GM13976 (cell line): ENCODE data around the gene FYN.

Source experiments
- DNase-seq: peaks from one replicate; pipeline ENCODE4 v3.0.0; 2012; ENCODE audit warnings: low spot score
- in situ Hi-C: fragments of 300-500 bp; cut with MboI; formaldehyde crosslinking; loops from one replicate; pipeline ENCODE4 v1.12.0; 2022; ENCODE audit warnings: low sequenced_read_pairs, mixed read lengths, inconsistent platforms; ENCODE audit not compliant: unreplicated experiment
- TF ChIP-seq, protein P1 (sequence below): IDR thresholded peaks from 2 replicates; pipeline ENCODE4 v1.5.1; 2012; ENCODE audit warnings: borderline replicate concordance, mild to moderate bottlenecking; ENCODE audit not compliant: insufficient read depth; ENCODE audit errors: extremely low read depth, missing control alignments, control extremely low read depth

The FYN gene

GRCh38 chr6:111780393-111780792, 92.9 kb downstream of the FYN start:
- TF ChIP-seq, protein P1, sequence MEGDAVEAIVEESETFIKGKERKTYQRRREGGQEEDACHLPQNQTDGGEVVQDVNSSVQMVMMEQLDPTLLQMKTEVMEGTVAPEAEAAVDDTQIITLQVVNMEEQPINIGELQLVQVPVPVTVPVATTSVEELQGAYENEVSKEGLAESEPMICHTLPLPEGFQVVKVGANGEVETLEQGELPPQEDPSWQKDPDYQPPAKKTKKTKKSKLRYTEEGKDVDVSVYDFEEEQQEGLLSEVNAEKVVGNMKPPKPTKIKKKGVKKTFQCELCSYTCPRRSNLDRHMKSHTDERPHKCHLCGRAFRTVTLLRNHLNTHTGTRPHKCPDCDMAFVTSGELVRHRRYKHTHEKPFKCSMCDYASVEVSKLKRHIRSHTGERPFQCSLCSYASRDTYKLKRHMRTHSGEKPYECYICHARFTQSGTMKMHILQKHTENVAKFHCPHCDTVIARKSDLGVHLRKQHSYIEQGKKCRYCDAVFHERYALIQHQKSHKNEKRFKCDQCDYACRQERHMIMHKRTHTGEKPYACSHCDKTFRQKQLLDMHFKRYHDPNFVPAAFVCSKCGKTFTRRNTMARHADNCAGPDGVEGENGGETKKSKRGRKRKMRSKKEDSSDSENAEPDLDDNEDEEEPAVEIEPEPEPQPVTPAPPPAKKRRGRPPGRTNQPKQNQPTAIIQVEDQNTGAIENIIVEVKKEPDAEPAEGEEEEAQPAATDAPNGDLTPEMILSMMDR, result no peak
- no peak for DNase-seq
- in situ Hi-C loops, result no loop called here

DNA sequence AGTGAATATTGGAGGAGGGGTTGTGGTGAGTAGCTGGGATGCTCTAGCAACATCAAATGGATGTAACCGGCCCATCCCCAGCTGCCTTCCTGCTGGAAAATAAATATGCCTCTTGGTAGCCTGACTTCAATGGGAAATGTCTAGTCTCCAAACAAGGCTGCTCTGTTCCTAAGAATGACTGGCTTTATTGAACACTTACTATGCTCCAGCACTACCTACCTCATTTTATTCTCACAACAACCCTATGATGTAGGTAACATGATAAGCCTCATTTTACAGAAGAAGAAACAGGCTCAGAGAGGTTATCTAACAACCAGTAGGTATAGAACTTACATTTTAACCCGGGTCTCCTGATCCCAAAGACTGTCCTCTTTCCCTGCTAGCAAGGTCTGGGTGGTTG, 93.6 kb downstream of the FYN start:
- TF ChIP-seq, protein P1, result no peak
- in situ Hi-C loops, result no loop called here

DNA sequence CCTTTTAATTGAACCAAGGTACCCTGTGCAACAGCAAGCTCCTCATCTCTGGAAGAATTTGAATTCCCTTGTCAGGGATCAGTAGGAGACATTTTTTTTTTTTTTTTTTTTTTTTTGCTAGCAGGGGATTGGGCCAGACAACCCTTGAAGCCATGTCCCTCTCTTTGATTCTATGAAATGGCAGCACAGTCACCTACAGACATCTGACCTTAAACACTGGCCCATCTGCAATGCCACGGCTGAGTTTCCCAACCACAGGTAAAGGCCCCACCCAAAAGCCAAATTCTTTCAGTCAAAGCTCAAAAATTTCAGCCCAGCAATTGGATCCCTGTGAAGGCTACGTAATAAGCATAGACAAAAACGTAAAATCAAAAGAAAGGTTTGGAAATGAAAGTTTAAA, 94.2 kb downstream of the FYN start:
- no peak for DNase-seq
- in situ Hi-C loops, result no loop called here
- TF ChIP-seq, protein P1, result no peak

More for the DNA sequence above, 93.6 kb downstream of the FYN start:
- no peak for DNase-seq

- no peak for DNase-seq
- in situ Hi-C loops, result no loop called here
- TF ChIP-seq, protein P1, result no peak
Observed at GRCh38 chr6:111777357-111777756, 95.9 kb downstream of the FYN start.

DNA sequence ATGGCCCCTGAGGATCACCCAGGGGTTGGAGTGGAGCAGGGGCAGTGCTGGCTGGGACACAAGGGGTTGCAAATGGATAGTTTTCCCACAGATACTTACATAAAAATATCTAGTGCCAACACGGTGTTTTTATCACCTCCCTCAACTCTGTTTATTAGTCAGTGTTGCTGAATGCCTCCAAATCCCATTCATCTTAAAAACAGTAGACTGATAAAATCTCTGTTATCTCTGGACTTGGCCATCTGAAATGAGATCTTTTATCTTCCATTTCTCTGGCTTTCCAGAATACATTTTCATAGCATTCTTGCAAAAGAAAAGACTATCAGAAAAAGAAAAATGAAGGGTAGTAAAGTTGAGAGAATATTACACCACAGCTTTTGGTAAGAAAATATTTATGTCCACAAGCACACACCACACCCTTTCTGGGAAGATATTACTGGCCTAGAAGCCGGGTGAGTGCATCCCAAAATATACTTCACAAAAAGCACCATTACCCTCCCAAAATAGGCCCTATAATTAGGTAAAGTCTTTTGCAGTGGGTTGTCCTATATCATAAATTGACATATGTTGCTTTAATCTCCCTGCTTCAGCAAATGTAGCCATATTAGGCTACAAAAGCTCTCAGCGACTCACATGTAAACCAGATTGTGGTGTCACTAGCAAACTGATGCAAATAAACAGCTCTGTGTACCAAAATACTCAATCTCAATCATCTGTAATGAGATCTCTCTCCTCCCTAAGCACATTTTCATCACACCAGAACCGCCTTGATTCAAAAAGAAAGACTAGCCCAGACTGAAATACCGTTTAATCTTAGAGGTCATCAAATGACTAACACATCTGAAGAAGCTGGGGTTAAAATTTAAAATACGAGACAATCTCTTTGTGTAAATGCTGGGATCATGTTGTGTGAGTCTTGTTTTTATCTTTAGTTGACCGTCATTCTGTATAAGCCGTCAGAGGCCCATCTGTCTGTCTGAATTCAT, 96.7 kb downstream of the FYN start:
- DNase-seq, result no peak
- in situ Hi-C loops, result no loop called here
- TF ChIP-seq, protein P1, result no peak

DNA sequence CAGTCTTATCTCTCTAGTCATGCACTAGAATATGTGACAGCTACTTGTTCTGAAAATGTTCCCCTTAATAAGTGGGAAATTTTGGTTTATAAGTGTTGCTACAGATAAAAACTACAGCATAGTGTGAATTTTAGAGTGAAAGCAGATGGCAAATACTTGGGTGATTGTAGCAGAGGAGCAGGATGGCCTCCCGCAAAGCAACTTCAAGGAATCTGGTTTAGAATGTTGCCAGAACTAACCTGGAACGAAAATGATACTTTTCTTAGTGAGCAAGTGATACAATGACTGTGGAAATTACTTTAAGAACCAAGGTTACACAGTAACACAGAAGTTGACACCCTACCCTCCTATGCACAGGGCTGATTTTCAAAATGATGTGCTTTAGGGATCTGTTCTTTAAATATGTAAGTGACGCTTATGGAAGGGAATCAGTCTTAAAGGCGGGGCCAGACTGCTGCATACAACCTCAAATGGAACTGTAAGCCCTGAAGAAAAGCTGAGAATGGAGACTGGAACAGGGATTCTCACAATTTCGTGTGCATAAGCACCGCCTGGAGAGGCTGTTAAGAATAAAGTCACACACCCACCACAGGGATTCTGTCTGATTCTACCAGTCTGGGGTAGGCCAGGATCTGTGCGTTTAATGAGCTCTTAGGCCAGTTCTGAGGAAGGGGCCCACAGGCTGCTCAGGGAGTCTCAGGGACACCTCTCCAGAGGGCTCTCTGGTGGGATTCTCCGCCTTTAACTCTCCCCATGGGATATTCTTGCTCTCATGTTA, 97.9 kb downstream of the FYN start:
- in situ Hi-C loops, result no loop called here
- no peak for DNase-seq

More for the DNA sequence above, 97.9 kb downstream of the FYN start:
- TF ChIP-seq, protein P1, result no peak
